Omental fat pad (tissue), 4 donors: Measurements from ENCODE around the gene MTCH2. TPM values are rescaled to one million over a fixed set of nuclear protein-coding genes. Genes with fewer than 3 reads are reported as not detected.
A peak's percentile ranks its signal among the peaks of the same experiment; 100 is the strongest.

Experiments
- ATAC-seq: fragments of 150-250 bp; one replicate; pipeline ENCODE4 v1.9.1; 2016; ENCODE audit warnings: mild to moderate bottlenecking, moderate library complexity; ENCODE audit not compliant: low FRiP score
- DNase-seq: peaks from one replicate; pipeline ENCODE4 v3.0.0-alpha.2; 2019; ENCODE audit warnings: low spot score
- total RNA-seq, 4 donors: library from RNA; depleted of rRNA; stranded (reverse); fragments of >200 nt; gene quantifications; one replicate each; pipeline ENCODE4 v1.1.0, GENCODE V29; 2016
- TF ChIP-seq, protein P1 (sequence below), 3 donors: fragments of 450-650 bp; IDR thresholded peaks; one replicate each; pipeline ENCODE4 v1.5.1; 2016 to 2017; ENCODE audit warnings: antibody characterized with exemption in 3 of 3, mild to moderate bottlenecking in 3 of 3, moderate library complexity in 2 of 3

Gene MTCH2
- total RNA-seq, 4 donors from 2014 or later, result 38.6 to 68.9 (median 55.6) TPM

DNA sequence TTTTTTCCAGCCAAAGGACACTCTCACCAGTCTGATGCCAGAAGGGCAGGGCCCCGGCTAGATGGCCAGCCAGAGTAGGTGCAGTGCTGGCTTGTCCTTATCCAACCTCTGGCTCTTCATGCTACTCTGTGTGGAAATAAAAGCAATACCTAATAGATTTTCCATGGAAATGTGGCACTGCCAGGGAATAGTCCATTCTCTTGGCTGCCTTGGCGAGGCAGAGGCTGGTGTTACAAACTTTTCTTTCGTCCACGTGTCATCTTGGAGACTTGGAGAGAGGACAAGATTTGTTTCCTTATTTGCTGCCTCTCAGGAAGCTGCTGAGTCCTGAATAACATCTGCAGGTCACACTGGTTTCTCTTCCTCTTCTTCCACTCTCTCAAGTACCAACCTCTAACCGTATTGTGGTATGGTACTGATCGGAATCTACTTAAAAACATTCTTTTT is 31.0 kb downstream of the MTCH2 start:
- TF ChIP-seq, protein P1, sequence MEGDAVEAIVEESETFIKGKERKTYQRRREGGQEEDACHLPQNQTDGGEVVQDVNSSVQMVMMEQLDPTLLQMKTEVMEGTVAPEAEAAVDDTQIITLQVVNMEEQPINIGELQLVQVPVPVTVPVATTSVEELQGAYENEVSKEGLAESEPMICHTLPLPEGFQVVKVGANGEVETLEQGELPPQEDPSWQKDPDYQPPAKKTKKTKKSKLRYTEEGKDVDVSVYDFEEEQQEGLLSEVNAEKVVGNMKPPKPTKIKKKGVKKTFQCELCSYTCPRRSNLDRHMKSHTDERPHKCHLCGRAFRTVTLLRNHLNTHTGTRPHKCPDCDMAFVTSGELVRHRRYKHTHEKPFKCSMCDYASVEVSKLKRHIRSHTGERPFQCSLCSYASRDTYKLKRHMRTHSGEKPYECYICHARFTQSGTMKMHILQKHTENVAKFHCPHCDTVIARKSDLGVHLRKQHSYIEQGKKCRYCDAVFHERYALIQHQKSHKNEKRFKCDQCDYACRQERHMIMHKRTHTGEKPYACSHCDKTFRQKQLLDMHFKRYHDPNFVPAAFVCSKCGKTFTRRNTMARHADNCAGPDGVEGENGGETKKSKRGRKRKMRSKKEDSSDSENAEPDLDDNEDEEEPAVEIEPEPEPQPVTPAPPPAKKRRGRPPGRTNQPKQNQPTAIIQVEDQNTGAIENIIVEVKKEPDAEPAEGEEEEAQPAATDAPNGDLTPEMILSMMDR (IDR thresholded peaks at IDR 0.05), result no peak
- DNase-seq (no peak), ATAC-seq (no peak)

DNA sequence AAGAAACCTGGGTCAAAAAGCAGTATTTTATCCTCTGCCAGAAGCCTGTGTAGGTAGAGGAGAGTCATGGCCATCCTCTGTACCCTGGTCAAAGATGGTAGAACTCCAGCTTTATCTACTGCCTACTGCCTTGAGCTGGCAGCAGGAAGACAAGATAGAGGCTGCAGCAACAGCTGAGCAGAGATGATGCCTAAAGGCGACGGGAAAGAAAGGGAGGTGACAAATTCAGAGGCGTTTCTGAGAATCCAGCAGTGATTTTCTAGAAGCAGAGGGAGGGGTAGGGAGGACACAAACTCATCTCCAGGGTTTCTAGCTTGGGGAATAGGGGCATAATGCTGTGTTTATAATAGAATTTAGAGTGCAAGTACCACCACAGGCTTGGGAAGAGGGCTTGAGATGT is 32.7 kb downstream of the MTCH2 start:
- TF ChIP-seq, protein P1 (IDR thresholded peaks at IDR 0.05), result no peak
- no peak for DNase-seq
- no peak for ATAC-seq

DNA sequence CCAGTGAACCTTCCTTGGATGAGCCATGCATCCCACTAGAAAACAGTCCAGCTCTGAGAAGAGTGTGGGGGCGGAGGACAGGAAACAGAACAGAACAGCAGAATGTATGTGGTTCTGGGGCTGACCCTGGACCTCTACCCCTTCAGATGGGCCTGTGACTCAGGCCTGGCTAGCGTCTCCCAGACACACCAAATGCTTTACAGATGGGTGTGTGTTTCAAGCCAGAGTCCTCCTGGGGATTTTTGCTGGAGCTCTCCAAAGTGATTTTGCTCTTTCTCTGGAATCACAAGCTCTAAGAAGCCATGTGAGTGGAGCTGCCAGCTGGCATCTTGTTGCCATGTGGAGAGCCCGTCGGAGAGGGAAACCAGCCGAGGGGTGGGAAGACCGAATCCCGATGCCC is 35.0 kb downstream of the MTCH2 start:
- DNase-seq, result no peak
- TF ChIP-seq, protein P1 (IDR thresholded peaks at IDR 0.05), result no peak
- ATAC-seq, result peak; percentile 88

DNA sequence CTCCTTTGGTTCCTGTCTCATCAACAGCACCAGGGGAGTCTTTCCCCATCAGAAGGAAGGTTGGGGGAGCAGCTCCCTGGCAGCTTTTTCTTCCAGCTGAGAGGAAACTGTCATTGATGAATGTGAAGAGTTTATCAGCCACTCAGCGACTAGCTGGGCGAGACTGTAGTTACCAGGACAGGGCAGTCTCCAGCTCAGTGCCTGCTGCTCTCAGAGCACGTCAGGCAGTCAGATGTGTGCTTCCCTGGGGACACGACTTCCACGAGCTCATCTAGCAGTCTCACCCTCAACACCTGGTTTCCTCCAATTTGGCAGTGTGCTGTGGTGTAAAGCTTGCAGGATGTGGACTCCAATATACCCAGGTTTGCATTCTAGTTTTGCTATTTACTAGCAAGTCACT is 35.6 kb downstream of the MTCH2 start:
- DNase-seq (no peak), ATAC-seq (no peak)

DNA sequence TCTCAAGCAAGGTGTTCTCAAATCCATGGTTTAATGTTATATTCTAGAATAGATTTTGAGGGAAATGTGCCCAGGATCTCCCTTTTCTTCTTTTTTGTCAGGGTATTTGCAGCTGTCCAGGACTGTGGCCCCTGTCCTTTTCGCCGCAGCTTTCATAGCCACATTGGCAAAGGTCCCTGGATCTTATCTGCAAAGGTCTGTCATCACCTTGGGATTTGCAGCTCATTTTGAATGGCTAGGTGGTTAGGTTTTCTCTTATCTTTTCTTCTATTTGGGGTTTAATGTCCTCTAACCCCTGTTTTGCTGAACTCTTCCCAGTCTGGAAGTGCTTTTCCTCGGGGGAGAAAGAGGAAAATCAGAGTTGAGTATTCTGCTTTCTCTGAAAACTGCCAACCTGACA is 36.4 kb downstream of the MTCH2 start:
- TF ChIP-seq, protein P1 (IDR thresholded peaks at IDR 0.05), result no peak
- DNase-seq (no peak), ATAC-seq (no peak)

More for the DNA sequence above, 35.6 kb downstream of the MTCH2 start:
- TF ChIP-seq, protein P1 (IDR thresholded peaks at IDR 0.05), result no peak

DNA sequence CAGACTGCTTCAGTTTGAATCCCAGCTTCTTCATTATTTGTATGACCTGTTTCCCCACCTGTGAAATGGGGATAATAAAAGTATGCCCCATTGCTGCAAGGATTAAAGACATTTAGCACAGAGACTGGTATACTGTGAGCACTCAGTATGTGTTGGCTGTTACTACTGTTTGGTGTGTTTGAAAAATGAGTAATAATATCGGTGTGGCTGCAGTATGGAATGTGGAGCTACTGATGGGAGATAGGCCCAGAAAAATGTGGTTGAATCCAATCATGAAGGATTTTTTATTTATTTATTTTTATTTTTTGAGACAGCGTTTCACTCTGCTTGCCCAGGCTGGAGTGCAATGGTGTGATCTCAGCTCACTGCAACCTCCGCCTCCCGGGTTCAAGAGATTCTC is 39.1 kb downstream of the MTCH2 start:
- ATAC-seq, result no peak
- TF ChIP-seq, protein P1 (IDR thresholded peaks at IDR 0.05), result no peak

DNA sequence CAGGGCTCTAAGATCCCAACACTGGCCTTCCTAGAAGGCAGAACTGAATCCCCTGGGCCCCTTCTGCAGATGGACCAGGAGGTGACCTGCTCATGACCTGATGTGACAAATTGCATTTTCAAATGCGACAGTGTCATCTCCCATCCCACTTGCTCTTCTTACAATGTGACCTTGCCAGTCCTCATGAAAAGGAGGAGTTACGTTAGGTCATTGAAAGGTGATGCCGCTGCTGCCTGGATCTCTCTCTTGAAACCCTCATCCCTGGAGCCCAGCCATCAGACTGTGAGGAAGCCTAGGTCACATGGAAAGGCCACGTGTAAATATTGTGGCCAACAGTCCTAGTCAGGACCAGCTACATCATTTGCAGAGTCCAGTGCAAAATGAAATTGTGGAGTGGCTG is 42.5 kb downstream of the MTCH2 start:
- ATAC-seq (no peak), DNase-seq (no peak)
- TF ChIP-seq, protein P1 (IDR thresholded peaks at IDR 0.05), result no peak

More for the DNA sequence above, 39.1 kb downstream of the MTCH2 start:
- DNase-seq, result no peak
